Adrenal gland (tissue), 5 donors: ENCODE data around the gene FAM184B.

Experiments used
- POLR2A ChIP-seq, 2 donors: fragments of 450-650 bp; IDR thresholded peaks; one replicate each; pipeline ENCODE4 v1.6.1; 2017; ENCODE audit warnings: antibody characterized with exemption in 2 of 2, mild to moderate bottlenecking in 2 of 2, moderate library complexity in 1 of 2
- TF ChIP-seq, protein P1 (sequence below), 6 experiments: fragments of 450-650 bp in 4 of 6; fragments of 200-600 bp in 2 of 6; sonication (generic) in 1 of 6; IDR thresholded peaks; 1 replicate in 5 of 6; 2 replicates in 1 of 6; pipeline versions ENCODE4 v1.5.1 to v1.8.0; 2016 to 2021; ENCODE audit warnings: antibody characterized with exemption in 6 of 6, mild to moderate bottlenecking in 2 of 6, moderate library complexity in 1 of 6
- donor health status: DM: no; HTN: no; CAD: no.

DNA sequence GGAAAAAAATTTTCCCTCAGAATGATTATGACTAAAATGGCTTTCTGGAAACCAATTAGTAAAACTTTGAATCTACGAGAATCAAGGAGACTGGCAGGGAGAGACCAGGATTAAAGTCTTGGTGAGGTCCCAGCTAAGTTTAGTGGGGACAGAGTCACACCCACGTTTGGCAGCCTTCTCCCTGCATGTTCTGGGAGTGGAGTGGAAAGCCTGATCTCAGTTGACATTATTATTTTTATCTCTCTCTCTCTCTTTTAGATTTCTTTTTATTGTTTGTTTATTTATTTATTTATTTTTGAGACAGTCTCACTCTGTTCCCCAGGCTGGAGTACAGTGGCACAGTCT, 99.2 kb downstream of the FAM184B start:
- TF ChIP-seq, protein P1, sequence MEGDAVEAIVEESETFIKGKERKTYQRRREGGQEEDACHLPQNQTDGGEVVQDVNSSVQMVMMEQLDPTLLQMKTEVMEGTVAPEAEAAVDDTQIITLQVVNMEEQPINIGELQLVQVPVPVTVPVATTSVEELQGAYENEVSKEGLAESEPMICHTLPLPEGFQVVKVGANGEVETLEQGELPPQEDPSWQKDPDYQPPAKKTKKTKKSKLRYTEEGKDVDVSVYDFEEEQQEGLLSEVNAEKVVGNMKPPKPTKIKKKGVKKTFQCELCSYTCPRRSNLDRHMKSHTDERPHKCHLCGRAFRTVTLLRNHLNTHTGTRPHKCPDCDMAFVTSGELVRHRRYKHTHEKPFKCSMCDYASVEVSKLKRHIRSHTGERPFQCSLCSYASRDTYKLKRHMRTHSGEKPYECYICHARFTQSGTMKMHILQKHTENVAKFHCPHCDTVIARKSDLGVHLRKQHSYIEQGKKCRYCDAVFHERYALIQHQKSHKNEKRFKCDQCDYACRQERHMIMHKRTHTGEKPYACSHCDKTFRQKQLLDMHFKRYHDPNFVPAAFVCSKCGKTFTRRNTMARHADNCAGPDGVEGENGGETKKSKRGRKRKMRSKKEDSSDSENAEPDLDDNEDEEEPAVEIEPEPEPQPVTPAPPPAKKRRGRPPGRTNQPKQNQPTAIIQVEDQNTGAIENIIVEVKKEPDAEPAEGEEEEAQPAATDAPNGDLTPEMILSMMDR (IDR thresholded peaks at IDR 0.05), result no peak
- no peak for TF ChIP-seq POLR2A (IDR thresholded peaks at IDR 0.05)
